Uterus (tissue), 4 donors: ENCODE measurements around the gene TSSK2. TPM values are rescaled to one million over a fixed set of nuclear protein-coding genes. Genes with fewer than 3 reads are reported as not detected.

Experiments used
- DNase-seq, 2 donors: peaks; one replicate each; pipeline ENCODE4 v3.0.0-alpha.2; 2019 to 2020
- H3K27ac ChIP-seq, 2 donors: fragments of 200-600 bp; sonication (generic); 1 replicate in 1 of 2; 2 replicates in 1 of 2; pipeline ENCODE4 v1.5.1; 2016 to 2018
- H3K27me3 ChIP-seq, 2 donors: fragments of 200-600 bp; sonication (generic); one replicate each; pipeline ENCODE4 v1.5.1; 2018 to 2019; ENCODE audit warnings: control low read depth in 1 of 2
- H3K36me3 ChIP-seq, 2 donors: fragments of 200-600 bp; sonication (generic); one replicate each; pipeline ENCODE4 v1.5.1; 2019; ENCODE audit warnings: control low read depth in 1 of 2
- H3K4me1 ChIP-seq, 2 donors: fragments of 200-600 bp; sonication (generic); one replicate each; pipeline ENCODE4 v1.5.1; 2018 to 2019; ENCODE audit warnings: control low read depth in 1 of 2
- H3K4me3 ChIP-seq, 2 donors: fragments of 200-600 bp; sonication (generic); 1 replicate in 1 of 2; 2 replicates in 1 of 2; pipeline ENCODE4 v1.5.1; 2018 to 2019; ENCODE audit warnings: mild to moderate bottlenecking in 1 of 2
- H3K9me3 ChIP-seq, 2 donors: fragments of 200-600 bp; sonication (generic); one replicate each; pipeline ENCODE4 v1.5.1; 2019; ENCODE audit warnings: control low read depth in 1 of 2
- CTCF ChIP-seq, 4 experiments: fragments of 200-600 bp in 2 of 4; fragments of 450-650 bp in 2 of 4; sonication (generic) in 2 of 4; IDR thresholded peaks; one replicate each; pipeline ENCODE4 v1.5.1; 2016 to 2019; ENCODE audit warnings: antibody characterized with exemption in 4 of 4, mild to moderate bottlenecking in 2 of 4, moderate library complexity in 1 of 4
- POLR2A ChIP-seq, 2 donors: fragments of 450-650 bp; IDR thresholded peaks; one replicate each; pipeline ENCODE4 v1.6.1; 2016; ENCODE audit warnings: antibody characterized with exemption in 2 of 2, mild to moderate bottlenecking in 1 of 2, moderate library complexity in 1 of 2
- intact Hi-C: fragments of 100-400 bp; cut with DNase I; formaldehyde crosslinking; loops from one replicate; pipeline ENCODE4 v1.15.1; 2023; ENCODE audit warnings: low total_unique reads
- total RNA-seq, 4 donors: library from RNA; depleted of rRNA in 3 of 4; stranded (reverse); fragments of >200 nt in 3 of 4; gene quantifications; one replicate each; pipeline versions ENCODE4 v1.1.0 to v1.2.4, GENCODE V29; 2014 to 2023
- donor health status: DM: yes; HTN: yes; CAD: no.

Gene TSSK2
- total RNA-seq, 4 donors from 2014 or later: 0.30 TPM; not detected in 3

- no peak overlapping the region for H3K4me3 ChIP-seq
- no peak overlapping the region for H3K27ac ChIP-seq
- H3K27me3 ChIP-seq: no peaks in the 10 kb centered on the region
- TF ChIP-seq CTCF (IDR thresholded peaks at IDR 0.05) (no peak), POLR2A (IDR thresholded peaks at IDR 0.05) (no peak)
- H3K9me3 ChIP-seq: no peaks in the 10 kb centered on the region
- no peaks in the 10 kb centered on the region for H3K36me3 ChIP-seq
- H3K4me1 ChIP-seq: no peaks in the 10 kb centered on the region
- DNase-seq: no peak
- intact Hi-C loops: no loop called here
Measured at GRCh38 chr22:19137384-19138216, 6.5 kb downstream of the TSSK2 start.

- intact Hi-C loops: no loop called here
- Histone ChIP-seq H3K36me3 (no peaks in the 10 kb centered on the region), H3K27ac (no peak overlapping the region), H3K9me3 (no peaks in the 10 kb centered on the region), H3K27me3 (no peaks in the 10 kb centered on the region), H3K4me3 (no peak overlapping the region), H3K4me1 (peaks cover 0 to 2% of the 10 kb centered on the region in 2 donors)
- TF ChIP-seq POLR2A (IDR thresholded peaks at IDR 0.05) (no peak), CTCF (IDR thresholded peaks at IDR 0.05) (no peak)
- no peak for DNase-seq
Measured at GRCh38 chr22:19138217-19139000, 7.3 kb downstream of the TSSK2 start.

GRCh38 chr22:19139001-19139356 is 7.9 kb downstream of the TSSK2 start:
- Histone ChIP-seq H3K9me3 (no peaks in the 10 kb centered on the region), H3K4me1 (peaks cover 0 to 8% of the 10 kb centered on the region in 2 donors), H3K27ac (no peak overlapping the region), H3K4me3 (no peak overlapping the region), H3K36me3 (no peaks in the 10 kb centered on the region), H3K27me3 (no peaks in the 10 kb centered on the region)
- intact Hi-C loops: no loop called here
- no peak for DNase-seq
- no peak for TF ChIP-seq POLR2A (IDR thresholded peaks at IDR 0.05)
- no peak for TF ChIP-seq CTCF (IDR thresholded peaks at IDR 0.05)

GRCh38 chr22:19139974-19140373 is 8.9 kb downstream of the TSSK2 start:
- Histone ChIP-seq H3K36me3 (no peaks in the 10 kb centered on the region), H3K9me3 (no peaks in the 10 kb centered on the region), H3K4me1 (peaks cover 0 to 11% of the 10 kb centered on the region in 2 donors), H3K27me3 (no peaks in the 10 kb centered on the region), H3K4me3 (no peak overlapping the region), H3K27ac (no peak overlapping the region)
- TF ChIP-seq CTCF (IDR thresholded peaks at IDR 0.05) (no peak), POLR2A (IDR thresholded peaks at IDR 0.05) (no peak)
- DNase-seq: no peak
- intact Hi-C loops: no loop called here

- no peaks in the 10 kb centered on the region for H3K36me3 ChIP-seq
- DNase-seq: no peak
- intact Hi-C loops: no loop called here
Measured at GRCh38 chr22:19142394-19142793, 11.3 kb downstream of the TSSK2 start.

More at GRCh38 chr22:19142394-19142793, 11.3 kb downstream of the TSSK2 start:
- H3K9me3 ChIP-seq: no peaks in the 10 kb centered on the region
- H3K27me3 ChIP-seq: no peaks in the 10 kb centered on the region
- peaks cover 0 to 11% of the 10 kb centered on the region in 2 donors for H3K4me1 ChIP-seq
- TF ChIP-seq POLR2A (IDR thresholded peaks at IDR 0.05): no peak
- no peak for TF ChIP-seq CTCF (IDR thresholded peaks at IDR 0.05)
- no peak overlapping the region for H3K27ac ChIP-seq
- no peak overlapping the region for H3K4me3 ChIP-seq
